PFSK-1 (cell line): Measurements from ENCODE around the gene JAG1.

ENCODE experiments used
- SIN3A ChIP-seq: IDR thresholded peaks from 2 replicates; pipeline ENCODE4 v1.6.1; 2012; ENCODE audit warnings: mild to moderate bottlenecking, low read length, moderate library complexity, borderline replicate concordance; ENCODE audit not compliant: insufficient read depth
- TAF1 ChIP-seq: IDR thresholded peaks from 2 replicates; pipeline ENCODE4 v1.6.1; 2012; ENCODE audit warnings: low read length, control low read depth, borderline replicate concordance; ENCODE audit not compliant: insufficient read depth
- TF ChIP-seq, protein P1 (sequence below), 2 experiments: IDR thresholded peaks; 2 replicates each; pipeline versions ENCODE4 v1.6.1 to v1.8.0; 2011 to 2012; ENCODE audit warnings: low read depth in 2 of 2, low read length in 2 of 2, control low read depth in 1 of 2, inconsistent platforms in 1 of 2, mild to moderate bottlenecking in 1 of 2, moderate library complexity in 1 of 2; ENCODE audit not compliant: insufficient read depth in 1 of 2

- TF ChIP-seq, protein P1, sequence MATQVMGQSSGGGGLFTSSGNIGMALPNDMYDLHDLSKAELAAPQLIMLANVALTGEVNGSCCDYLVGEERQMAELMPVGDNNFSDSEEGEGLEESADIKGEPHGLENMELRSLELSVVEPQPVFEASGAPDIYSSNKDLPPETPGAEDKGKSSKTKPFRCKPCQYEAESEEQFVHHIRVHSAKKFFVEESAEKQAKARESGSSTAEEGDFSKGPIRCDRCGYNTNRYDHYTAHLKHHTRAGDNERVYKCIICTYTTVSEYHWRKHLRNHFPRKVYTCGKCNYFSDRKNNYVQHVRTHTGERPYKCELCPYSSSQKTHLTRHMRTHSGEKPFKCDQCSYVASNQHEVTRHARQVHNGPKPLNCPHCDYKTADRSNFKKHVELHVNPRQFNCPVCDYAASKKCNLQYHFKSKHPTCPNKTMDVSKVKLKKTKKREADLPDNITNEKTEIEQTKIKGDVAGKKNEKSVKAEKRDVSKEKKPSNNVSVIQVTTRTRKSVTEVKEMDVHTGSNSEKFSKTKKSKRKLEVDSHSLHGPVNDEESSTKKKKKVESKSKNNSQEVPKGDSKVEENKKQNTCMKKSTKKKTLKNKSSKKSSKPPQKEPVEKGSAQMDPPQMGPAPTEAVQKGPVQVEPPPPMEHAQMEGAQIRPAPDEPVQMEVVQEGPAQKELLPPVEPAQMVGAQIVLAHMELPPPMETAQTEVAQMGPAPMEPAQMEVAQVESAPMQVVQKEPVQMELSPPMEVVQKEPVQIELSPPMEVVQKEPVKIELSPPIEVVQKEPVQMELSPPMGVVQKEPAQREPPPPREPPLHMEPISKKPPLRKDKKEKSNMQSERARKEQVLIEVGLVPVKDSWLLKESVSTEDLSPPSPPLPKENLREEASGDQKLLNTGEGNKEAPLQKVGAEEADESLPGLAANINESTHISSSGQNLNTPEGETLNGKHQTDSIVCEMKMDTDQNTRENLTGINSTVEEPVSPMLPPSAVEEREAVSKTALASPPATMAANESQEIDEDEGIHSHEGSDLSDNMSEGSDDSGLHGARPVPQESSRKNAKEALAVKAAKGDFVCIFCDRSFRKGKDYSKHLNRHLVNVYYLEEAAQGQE (IDR thresholded peaks at IDR 0.05; ENCODE audit: insufficient read depth in 1 of 2, low read depth in 2 of 2, low read length in 2 of 2), result no peak
- TF ChIP-seq TAF1, result no peak
- TF ChIP-seq SIN3A, result no peak
These were observed 70.4 kb downstream of the JAG1 start for GRCh38 chr20:10603378-10603777.
